ENCODE results near the gene SETD3.
A peak's percentile ranks its signal among the peaks of the same experiment; 100 is the strongest.

Gene SETD3

DNA sequence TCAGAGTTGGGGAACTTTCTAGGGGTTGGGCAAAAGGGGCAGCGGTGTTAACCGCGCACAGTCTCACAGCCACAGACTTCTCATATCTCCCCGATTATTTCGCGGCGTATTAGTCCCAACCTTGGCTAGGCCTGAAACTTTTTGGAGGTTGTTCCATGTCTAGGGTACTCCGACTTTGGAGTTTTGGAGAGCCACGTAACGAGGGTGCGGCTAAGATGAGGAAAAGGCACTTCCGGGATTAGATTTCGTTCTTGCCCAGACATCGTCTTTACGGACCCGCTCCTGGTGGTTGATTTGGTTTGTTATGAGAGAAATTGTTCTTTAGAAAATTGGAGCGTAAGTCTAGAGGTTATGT lies 1.1 kb upstream of the SETD3 start:
- no peak for DNase-seq

DNA sequence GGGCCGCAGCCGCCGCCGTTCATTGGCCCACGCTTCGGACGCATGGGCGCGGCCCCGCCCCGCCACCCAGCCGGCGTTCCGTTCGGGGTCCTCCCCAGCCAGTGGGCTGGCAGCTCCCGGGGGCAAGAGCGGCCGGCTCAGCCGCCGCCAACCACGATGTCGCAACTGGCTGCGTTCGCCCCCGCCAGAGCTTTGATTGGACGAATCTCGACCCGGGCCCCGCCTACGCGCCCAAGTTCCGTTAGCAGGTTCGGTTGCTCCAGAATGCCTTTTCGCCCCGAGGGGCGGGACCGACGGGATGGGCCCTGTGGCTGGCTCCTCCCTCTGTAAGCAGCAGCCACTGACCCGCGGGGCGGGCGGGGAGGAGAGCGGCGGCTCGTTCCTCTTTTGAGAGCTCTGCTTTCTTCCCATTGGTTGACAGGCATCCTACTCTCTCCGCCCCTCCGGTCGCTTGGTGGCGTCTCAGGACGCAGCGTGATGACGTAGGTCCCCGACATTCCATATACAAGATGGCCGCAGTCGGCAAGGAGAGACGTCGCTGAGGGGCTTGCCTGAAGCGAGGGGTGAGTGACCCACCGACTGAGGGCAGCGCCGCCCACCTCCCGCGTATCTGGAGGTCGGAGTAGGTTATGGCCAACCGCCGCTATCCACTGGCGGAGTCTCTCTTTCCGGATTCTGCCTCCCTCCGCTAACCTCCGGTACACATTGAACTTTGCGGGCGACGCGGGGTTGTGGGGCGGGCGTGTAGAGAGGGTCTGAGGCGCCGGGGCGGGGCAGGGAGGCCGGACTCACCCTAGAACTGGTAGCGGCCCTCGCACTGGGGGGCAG lies 472 bp upstream of the SETD3 start, which contains the start of gene CCNK:
Gene CCNK, plus strand, starts transcription at position 493 of the 828 bp plus-strand sequence. CDS start 11,269 bp downstream, outside the sequence.
- peak; percentile 98 to 99 for DNase-seq

DNA sequence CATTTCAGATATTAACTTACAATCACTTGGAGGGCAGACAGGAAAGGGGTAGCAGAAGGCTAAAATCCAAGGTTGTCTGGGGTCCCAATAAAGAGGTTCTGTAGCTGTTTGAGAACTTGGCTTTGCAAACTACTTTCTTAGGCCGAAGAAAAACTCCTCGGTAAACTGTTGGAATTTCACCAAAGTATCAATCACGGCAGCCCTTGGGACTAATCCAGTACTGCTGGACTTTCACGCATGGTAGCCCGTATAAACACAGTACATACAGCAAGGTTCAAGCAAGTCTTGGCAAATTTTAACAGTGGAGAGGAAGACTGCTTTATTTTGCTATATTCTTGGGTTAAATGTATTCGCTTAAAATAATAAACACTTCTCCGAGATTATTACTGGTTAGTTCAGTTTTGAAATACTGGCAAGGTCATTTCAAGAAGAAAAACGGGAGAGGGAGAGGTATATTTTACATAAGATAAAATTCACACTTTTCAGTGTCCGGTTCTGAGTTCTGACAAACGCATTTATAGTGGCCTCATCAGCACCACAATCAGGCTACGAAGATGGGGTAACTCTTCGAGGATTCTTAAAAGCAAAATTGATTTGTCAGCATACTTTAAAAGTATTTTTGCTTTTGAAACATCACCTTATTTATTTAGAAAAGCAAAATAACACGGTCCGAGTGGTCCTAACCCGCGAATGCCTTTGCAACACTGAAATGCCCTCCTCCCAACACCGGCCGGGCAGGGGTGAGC lies 1.3 kb downstream of the SETD3 start:
- no peak for DNase-seq

DNA sequence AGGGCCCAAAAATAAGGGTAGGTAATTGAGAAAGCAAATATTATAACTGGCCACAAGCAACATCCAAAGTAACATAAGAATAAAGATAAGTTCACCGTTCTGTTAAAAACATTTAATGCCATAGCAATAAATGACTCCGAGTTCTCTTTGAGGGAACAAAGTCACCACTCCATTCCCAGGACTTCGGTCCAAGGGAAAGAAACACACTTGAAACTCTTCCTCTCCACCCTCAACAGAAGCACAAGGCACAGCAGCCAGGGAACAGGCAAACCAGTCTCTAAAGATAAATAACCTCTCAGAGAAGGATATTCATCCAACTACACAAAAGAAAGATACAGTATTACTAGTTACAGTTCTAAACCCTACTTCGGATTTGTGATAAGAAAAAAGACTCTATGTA lies 2.5 kb downstream of the SETD3 start:
- DNase-seq, result no peak

DNA sequence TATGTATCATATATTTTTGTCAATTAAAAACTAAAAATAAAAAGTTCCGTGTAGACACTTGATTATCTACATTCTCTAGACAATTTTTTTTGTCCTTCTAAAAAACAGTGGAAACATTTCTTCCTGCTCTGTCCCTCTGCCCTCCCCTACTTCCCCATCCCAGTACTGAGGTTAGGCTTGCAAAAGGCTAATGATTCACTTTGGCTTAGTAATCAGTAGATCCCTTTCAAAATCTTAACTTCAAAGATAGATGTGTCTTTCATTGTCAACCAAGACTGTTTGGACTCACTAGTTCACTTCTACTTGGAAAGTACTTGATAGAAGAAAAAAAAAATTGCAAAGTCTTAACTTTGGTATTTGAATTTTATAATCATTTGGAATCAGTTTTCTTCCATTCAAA lies 3.8 kb downstream of the SETD3 start:
- no peak for DNase-seq

DNA sequence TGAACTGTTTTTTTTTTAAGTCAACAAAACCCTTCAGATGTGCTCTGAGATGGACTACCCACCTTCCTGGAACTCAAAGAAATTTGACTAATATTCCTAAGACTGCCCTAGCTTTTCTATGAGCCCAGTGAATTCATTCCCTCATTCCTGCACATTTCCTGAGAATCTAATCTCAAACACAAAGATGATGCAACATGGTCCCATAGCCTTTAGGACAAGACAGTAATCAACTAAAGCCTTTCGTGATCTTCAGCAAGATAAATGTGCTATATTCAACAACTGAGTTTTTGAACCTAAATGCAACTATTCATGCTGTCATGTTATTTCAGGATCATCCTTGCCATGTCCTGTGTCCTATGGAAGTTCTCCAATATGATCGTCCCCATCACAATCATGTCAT lies 5.0 kb downstream of the SETD3 start:
- no peak for DNase-seq

DNA sequence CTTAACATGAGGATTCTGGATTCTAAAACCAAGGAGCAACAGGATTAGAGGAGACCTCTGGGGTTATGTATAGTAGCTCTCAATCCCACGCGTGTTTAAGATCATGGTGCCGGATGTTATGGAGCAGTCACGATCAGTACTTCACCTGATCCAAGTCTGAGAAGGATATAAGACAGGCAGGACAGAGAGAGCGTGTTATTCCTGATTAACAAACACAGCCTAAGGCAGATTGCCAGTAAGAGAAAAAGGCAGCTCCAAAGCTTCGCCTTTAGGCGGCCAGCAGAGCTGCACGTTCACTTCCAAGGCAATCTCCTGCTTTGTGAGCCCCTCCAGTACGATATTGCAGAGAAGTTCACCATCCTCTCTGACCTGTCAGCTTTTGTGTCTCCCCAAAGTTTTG lies 5.5 kb downstream of the SETD3 start:
- DNase-seq, result no peak

DNA sequence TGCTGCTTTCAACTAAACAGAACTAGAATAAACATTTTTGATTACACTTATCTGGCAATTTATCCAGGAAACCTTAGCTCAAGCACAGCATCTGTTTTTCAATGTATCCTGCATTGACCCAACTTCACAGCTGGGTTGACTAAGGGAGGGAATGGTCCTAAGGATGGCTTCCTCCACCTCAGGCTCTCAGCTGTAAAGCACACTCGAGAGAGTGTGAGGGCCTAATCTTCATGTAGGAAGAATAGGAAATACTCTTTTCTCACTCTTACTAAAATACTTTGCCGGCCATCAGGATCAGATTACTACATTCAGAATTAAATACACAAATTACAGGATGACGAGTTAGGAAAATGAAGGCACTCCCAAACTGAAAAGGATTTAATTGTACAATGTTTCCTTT lies 7.2 kb downstream of the SETD3 start:
- DNase-seq, result no peak

DNA sequence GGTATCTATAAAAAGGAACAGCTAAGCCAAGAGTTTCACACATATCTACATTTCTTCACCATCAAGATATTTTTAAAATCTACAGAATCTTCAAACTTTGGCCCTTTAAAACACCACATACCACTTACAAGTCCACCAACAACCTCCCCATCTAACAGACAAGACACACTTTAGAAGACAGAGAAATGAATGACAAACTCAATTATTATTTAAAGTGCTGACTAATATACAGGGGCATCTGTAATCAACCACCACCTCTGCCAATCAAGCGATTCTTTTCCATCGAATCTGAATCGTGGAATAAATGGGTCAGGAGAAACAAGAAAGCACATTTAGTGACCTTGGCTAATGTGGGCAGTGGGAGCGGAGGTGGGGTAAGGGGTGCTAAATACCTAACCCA lies 7.7 kb downstream of the SETD3 start:
- DNase-seq, result no peak

DNA sequence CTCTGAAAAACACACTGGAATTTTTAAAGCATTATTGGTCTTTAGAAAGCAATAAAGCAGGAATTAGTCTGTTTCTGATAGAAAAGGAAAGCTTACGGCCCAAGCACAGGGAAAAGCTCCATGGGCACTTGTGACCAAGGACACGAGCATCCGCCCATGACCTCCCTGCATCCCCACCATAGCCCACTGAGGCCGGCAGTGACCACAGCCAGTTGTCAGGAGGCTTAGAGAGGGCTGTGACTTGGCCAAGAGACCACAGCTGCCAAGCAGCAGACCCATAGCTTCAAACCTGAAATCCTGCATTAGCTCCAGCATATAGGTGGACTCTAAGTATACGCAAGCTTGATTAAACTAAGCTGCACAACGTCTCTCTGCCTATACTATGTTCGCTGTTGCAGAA lies 8.9 kb downstream of the SETD3 start:
- no peak for DNase-seq

DNA sequence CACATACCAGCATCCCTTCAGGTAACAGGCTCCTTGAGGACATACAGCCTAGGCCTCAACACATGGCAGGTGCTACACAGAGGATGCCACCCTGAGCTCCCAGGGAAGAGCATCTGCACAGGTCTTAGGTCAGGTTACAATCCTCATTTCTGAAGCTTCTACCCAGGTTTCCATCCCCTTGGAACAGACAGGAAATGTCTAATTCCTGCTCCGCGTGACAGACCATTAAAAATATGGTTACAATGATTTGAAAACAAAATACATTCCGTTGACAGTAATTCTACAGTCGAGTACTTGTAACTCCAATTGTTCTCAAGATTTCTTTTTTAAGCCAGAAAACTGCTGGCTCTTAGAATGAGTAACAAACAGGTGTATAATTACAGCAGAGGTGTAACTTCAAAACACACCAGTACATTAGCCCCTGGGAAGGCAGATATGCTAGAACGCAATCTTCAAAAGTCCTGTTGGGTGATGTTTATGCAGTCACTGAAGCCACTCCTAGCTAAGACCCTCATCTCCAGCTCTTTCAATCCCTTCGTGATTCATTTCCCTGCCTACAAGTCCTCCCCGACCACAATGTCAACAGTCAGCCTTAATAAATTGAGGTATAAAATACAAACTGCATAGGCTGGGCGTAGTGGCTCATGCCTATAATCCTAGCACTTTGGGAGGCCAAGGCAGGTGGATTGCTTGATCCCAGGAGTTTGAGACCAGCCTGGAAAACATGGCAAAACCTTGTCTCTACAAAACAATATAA lies 11.6 kb downstream of the SETD3 start:
- DNase-seq, result no peak

DNA sequence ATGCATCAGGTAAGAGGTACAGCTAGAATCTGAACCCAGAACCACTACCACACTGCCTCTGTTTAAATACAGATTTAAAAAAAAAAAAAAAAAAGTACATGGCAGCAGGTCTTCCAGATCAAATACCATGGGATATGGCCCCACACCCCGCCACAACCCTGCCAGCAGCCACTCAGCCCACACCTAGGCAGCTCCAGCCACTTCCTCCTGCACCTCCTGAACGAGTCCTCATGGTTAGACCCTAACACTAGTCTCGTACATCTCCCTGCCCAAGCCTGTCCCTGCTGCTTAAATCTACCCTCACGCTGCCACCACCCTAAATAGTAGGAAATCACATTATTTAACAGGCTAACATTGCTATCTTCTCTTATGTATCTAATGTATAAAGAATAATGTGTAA lies 12.6 kb downstream of the SETD3 start:
- DNase-seq, result no peak

DNA sequence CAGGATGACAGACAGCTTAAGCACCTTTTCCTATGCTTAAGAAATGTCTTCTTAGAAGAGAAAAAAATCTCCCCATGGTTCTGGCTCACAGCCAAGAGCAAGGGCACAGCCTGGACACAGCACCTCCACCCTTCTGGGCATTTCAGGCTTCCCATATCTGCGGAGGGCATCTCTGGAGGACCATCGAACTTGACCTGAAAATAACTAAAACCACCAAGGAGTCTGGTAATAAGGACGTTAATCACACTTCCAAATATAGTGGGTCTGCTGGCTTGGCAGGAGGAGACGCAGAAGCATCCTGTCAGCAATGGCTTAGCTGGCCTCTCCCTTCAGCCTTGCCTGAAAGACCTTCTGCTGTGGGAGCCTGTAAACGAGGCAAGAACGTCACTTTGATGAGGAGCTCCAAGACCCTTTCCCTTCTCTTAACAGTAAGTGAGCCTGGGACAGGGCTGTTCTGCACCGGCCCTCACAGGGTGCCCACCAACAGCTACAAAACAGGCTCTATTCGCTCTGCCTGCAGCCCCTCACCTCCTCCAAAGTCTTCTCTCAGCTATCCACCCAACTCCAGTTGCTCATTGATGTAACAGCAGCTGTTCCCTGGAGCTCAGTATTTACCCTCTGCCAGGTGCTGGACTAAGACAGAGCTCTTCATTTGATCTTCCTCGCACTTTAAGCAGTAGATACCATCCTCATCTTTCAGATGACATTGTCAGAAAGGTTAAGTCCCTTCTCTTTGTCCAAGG lies 13.2 kb downstream of the SETD3 start:
- DNase-seq, result no peak

DNA sequence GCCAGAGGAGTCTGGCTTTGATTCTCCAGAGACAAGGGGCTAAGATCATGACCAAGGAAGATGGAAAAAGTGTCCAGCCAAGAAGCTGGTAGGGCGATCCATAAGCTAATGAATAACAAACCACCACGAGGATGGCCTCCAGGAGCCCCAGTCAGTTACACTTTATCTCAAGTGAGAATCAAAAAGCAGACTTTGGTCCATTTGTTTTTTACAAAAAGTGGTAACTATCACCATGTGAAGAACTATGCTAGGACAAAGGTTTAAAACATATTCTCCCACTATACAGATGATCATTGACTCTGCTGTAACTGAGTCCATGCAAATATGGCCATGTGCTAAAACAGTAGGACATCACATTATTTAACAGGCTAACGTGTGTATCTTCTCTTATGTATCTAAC lies 13.9 kb downstream of the SETD3 start:
- DNase-seq, result no peak

DNA sequence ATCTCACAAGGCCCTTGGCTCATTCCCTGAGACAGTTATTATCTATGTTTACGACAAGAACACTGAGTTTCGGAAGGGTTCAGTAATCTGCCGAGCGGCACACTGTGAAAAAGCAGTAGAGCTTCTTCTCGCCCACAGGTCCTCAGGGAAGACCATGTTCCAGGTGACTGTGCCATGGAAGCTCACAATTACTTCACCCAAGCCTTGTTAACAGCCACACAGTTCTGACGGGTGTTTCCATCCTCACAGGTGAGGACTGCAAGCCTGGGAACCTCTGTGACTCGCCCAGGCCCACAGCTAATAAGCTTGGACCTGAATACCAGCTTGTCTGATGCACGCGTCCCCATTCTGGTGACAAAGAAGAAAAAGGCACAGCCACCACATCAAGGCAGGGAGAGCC lies 15.4 kb downstream of the SETD3 start:
- no peak for DNase-seq

DNA sequence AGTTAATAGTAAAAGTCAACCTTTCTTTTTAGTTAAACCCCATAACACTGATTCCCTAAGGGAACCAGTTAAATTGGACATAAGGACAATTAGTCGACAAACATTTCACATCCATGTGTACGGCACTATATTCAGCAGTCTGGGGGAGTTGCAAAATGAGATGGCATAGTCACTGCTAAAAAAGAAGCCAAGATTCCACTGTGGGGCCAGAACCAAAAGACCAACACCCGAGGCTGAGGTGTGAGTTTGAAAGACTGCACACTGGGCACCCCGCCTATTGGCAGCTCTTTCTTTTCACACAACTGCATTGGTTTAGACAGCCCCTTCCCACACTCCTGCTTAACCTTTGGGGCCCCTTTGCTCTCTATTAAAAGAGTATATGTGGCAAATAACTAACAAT lies 16.7 kb downstream of the SETD3 start:
- no peak for DNase-seq

DNA sequence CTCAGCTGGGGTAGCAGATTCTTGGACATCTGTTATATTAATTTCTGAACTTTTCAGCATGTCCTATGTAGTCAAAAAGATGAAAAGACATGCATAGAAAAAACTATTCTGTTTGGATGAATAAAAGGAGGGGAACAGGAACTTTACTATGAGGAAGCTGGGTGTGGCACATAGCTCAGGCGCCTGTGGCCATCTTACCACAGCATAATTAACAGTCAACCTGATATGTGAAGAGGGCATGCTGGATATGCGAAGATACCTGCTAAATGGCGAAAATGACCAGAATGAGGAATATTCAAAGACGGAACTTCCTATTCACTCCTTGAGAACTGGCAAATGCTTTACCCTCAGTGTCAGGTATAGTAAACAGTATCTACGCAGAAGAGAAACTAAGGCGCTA lies 18.4 kb downstream of the SETD3 start:
- DNase-seq, result no peak

DNA sequence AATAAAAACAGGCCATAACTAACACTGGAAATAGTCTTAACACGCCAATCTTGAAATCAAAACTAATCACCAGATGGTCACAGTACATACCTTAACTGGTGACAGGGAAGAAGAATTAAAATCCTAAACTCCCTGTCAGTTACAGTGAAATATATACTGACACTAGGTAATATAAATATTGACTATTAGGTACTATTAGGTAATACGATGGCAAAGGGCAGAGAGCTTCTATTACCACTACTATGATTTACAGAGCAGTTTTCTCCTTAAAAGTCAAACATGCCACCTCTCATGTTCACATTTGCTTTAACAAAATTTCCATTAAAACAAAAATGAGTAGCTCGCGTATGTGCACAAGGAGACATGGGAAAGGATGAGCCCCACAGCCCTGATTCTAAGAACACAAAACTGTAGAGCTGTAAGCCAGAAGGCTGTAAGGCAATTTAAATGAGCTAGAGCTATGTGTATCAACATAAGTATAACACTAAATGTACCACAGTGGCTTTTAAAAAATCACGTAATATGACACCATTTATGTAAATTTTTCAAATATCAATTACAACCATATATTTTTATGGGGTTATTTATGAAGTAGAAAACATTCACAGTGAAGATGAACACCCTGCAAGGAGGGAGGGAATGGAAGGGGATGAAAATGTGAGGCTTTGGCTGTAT lies 19.1 kb downstream of the SETD3 start:
- DNase-seq, result no peak

DNA sequence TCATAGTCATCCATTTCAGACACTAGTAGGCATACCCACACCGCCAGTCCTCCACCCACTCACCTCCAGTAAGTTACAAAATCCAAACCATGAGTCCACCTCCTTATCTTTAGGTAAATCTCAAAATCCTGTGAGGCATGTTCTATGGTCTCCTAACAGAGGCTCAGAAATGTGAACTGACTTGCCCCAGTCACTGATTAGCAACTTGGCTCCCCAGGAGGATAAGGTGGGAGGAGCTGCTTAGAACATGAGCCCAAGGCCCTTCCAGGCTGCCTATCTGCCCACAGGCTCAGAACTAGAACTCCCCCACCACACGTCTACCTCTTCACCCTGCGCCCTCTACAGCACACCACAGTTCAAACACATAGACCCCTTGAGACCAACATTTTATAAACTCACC lies 19.9 kb downstream of the SETD3 start:
- DNase-seq, result no peak

DNA sequence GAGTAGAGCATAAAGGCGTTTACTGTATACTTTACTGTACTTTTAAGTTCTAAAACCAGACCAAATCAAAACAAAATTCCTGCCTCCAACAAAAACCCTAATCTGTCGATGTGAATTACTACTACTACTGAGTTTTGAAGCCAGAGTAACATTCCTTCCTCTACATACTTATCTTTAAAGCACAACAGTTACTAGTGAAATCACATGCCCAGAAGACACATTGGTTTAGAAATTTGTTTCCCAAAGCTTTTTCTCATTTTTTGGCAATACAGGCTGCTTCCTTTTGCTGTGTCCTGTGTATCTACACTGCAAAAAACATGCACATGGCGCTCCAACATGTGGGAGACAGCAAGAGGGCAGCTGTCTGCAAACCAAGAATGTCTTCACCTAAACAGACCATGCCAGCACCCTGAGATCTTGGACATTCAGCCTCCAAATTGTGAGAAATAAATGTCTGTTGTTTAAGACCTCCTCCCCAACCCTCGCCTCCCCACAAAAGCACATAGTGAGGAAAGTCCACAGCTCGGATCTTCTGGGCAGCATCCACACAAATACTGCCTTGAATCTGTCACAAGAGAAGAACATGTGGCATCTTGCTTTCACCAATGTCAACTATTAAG lies 21.1 kb downstream of the SETD3 start:
- no peak for DNase-seq

DNA sequence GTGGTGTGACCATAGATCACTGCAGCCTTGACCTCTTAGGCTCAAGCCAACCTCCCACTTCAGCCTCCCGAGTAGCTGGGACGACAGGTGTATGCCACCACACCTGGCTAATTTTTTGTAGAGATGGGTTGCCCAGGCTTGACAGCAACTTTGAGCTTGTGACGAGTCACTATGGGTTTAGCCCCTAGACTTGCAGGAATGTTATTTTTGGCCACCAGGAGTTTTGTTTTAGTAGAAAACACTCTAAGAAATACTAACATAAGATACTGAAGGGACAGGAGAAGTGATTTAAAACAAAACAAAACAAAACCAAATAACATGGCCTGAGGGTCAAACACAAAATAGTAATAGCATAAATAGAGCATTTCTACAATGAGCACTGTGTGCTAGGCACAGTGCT lies 26.4 kb downstream of the SETD3 start:
- no peak for DNase-seq

DNA sequence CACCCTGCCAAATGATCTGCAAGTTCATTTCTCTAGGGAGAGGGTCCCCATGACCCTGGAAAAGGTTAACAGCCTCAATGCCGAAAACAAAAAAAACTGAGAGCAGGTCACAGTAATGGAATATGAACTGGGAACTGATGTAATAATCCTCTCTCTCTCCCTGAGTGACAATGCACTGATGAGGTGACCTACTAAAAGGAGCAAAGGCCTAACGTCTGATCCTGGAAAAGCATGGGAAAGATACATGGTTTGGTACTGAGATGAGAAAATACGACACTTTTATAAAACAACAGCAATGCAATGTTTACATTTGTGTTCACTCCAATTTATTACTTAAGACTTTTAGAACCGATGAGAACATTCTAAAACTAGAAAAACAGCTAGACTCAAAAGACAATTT lies 27.7 kb downstream of the SETD3 start:
- DNase-seq, result no peak
